ENCODE measurements around the gene RIMBP2.
"Not testable (repeated sequence)": the region's sequence is repeated elsewhere in the genome, so short reads cannot be mapped to it uniquely, and the experiment has no call there.

The RIMBP2 gene

GRCh38 chr12:130706311-130706710, 9.8 kb downstream of the RIMBP2 start:
- DNase-seq (ENCODE audit: low read depth in 2 of 2, low spot score in 1 of 2), result no peak

- no peak for DNase-seq (ENCODE audit: low read depth in 2 of 2, low spot score in 1 of 2)
These were observed 10.8 kb downstream of the RIMBP2 start for GRCh38 chr12:130705178-130705822.

GRCh38 chr12:130704606-130705005, 11.5 kb downstream of the RIMBP2 start:
- no peak for DNase-seq (ENCODE audit: low read depth in 2 of 2, low spot score in 1 of 2)

GRCh38 chr12:130703733-130704375, 12.2 kb downstream of the RIMBP2 start:
- DNase-seq (ENCODE audit: low read depth in 2 of 2, low spot score in 1 of 2), result no peak

- no peak for DNase-seq (ENCODE audit: low read depth in 2 of 2, low spot score in 1 of 2)
These were observed 12.9 kb downstream of the RIMBP2 start for GRCh38 chr12:130702966-130703732.

- no peak for DNase-seq (ENCODE audit: low read depth in 2 of 2, low spot score in 1 of 2)
These were observed 14.7 kb downstream of the RIMBP2 start for GRCh38 chr12:130701402-130701744.

- DNase-seq (ENCODE audit: low read depth in 2 of 2, low spot score in 1 of 2), result no peak
These were observed 15.4 kb downstream of the RIMBP2 start for GRCh38 chr12:130700492-130701401.

- no peak for DNase-seq (ENCODE audit: low read depth in 2 of 2, low spot score in 1 of 2)
These were observed 18.0 kb downstream of the RIMBP2 start for GRCh38 chr12:130698106-130698505.

- no peak for DNase-seq (ENCODE audit: low read depth in 2 of 2, low spot score in 1 of 2)
These were observed 19.6 kb downstream of the RIMBP2 start for GRCh38 chr12:130696379-130697100.

GRCh38 chr12:130695061-130695460, 21.0 kb downstream of the RIMBP2 start:
- no peak for DNase-seq (ENCODE audit: low read depth in 2 of 2, low spot score in 1 of 2)

GRCh38 chr12:130689408-130690405, 26.4 kb downstream of the RIMBP2 start:
- DNase-seq (ENCODE audit: low read depth in 2 of 2, low spot score in 1 of 2), result no peak

GRCh38 chr12:130688999-130689398, 27.1 kb downstream of the RIMBP2 start:
- DNase-seq (ENCODE audit: low read depth in 2 of 2, low spot score in 1 of 2), result not testable (repeated sequence)

GRCh38 chr12:130687796-130688778, 28.0 kb downstream of the RIMBP2 start:
- DNase-seq (ENCODE audit: low read depth in 2 of 2, low spot score in 1 of 2), result no peak

- no peak for DNase-seq (ENCODE audit: low read depth in 2 of 2, low spot score in 1 of 2)
These were observed 28.9 kb downstream of the RIMBP2 start for GRCh38 chr12:130687190-130687589.

- no peak for DNase-seq (ENCODE audit: low read depth in 2 of 2, low spot score in 1 of 2)
These were observed 29.5 kb downstream of the RIMBP2 start for GRCh38 chr12:130686511-130686991.

GRCh38 chr12:130685850-130686249, 30.2 kb downstream of the RIMBP2 start:
- DNase-seq (ENCODE audit: low read depth in 2 of 2, low spot score in 1 of 2), result no peak

GRCh38 chr12:130685250-130685787, 30.8 kb downstream of the RIMBP2 start:
- DNase-seq (ENCODE audit: low read depth in 2 of 2, low spot score in 1 of 2), result no peak

- no peak for DNase-seq (ENCODE audit: low read depth in 2 of 2, low spot score in 1 of 2)
These were observed 32.3 kb downstream of the RIMBP2 start for GRCh38 chr12:130683811-130684210.

Measured in stimulated activated CD8-positive, alpha-beta memory T cell treated with anti-CD3 and anti-CD28 coated beads, Interleukin-4, amount 100 ng/mL, for 1 hour (primary cell).